Gastrocnemius medialis (tissue), 4 donors: ENCODE results near the gene CENPL. TPM values are rescaled to one million over a fixed set of nuclear protein-coding genes. Genes with fewer than 3 reads are reported as not detected.
"Not testable (repeated sequence)": the region's sequence is repeated elsewhere in the genome, so short reads cannot be mapped to it uniquely, and the experiment has no call there.

Experiments used
- ATAC-seq, 2 donors: fragments of 150-250 bp; one replicate each; pipeline ENCODE4 v1.9.1; 2016
- DNase-seq, 2 donors: peaks; one replicate each; pipeline ENCODE4 v3.0.0-alpha.2; 2019
- H3K27ac ChIP-seq, 4 donors: fragments of 200-600 bp; sonication (generic); 1 replicate in 1 of 4; 2 replicates in 3 of 4; pipeline ENCODE4 v1.5.1; 2016 to 2018; ENCODE audit warnings: mild to moderate bottlenecking in 2 of 4, moderate library complexity in 1 of 4
- H3K27me3 ChIP-seq, 3 donors: fragments of 200-600 bp; sonication (generic) in 2 of 3; 1 replicate in 1 of 3; 2 replicates in 2 of 3; pipeline versions ENCODE4 v1.5.1 to v1.6.0; 2016 to 2019; ENCODE audit warnings: mild to moderate bottlenecking in 1 of 3, moderate library complexity in 1 of 3
- H3K36me3 ChIP-seq, 2 donors: fragments of 200-600 bp; sonication (generic) in 1 of 2; one replicate each; pipeline ENCODE4 v1.5.1; 2017 to 2018
- H3K4me1 ChIP-seq, 2 donors: fragments of 200-600 bp; sonication (generic) in 1 of 2; one replicate each; pipeline ENCODE4 v1.5.1; 2016 to 2017; ENCODE audit warnings: mild to moderate bottlenecking in 2 of 2
- H3K4me3 ChIP-seq, 4 donors: fragments of 200-600 bp; sonication (generic) in 3 of 4; 1 replicate in 1 of 4; 2 replicates in 3 of 4; pipeline ENCODE4 v1.5.1; 2016 to 2019; ENCODE audit warnings: mild to moderate bottlenecking in 2 of 4
- H3K9me3 ChIP-seq, 3 donors: fragments of 200-600 bp; sonication (generic) in 2 of 3; 1 replicate in 1 of 3; 2 replicates in 2 of 3; pipeline ENCODE4 v1.5.1; 2016 to 2019
- CTCF ChIP-seq, 5 experiments: fragments of 450-650 bp in 3 of 5; fragments of 200-600 bp in 2 of 5; sonication (generic) in 2 of 5; IDR thresholded peaks in 4 of 5; conservative IDR thresholded peaks in 1 of 5; 1 replicate in 4 of 5; 2 replicates in 1 of 5; pipeline ENCODE4 v1.5.1; 2016 to 2019; ENCODE audit warnings: antibody characterized with exemption in 5 of 5, mild to moderate bottlenecking in 3 of 5, moderate library complexity in 3 of 5
- POLR2A ChIP-seq, 2 donors: fragments of 450-650 bp; IDR thresholded peaks; one replicate each; pipeline ENCODE4 v1.6.1; 2017; ENCODE audit warnings: antibody characterized with exemption in 2 of 2, mild to moderate bottlenecking in 2 of 2, moderate library complexity in 2 of 2
- in situ Hi-C, 4 donors: fragments of 200-750 bp; cut with MboI; loops; one replicate each; pipeline versions ENCODE4 v1.15.0 to v1.8.0; 2017; ENCODE audit warnings: low sequenced_read_pairs in 4 of 4
- intact Hi-C: fragments of 100-400 bp; cut with DNase I; formaldehyde crosslinking; loops from one replicate; pipeline ENCODE4 v1.15.1; 2023; ENCODE audit warnings: low total_unique reads
- total RNA-seq, 4 donors: library from RNA; depleted of rRNA; stranded (reverse); fragments of >200 nt; gene quantifications; one replicate each; pipeline versions ENCODE4 v1.1.0 to v1.2.3, GENCODE V29; 2016

CENPL gene
- total RNA-seq, 4 donors from 2014 or later = 1.1 to 5.0 (median 3.4) TPM

GRCh38 chr1:173863224-173864161 is 38.8 kb upstream of the CENPL start:
- H3K36me3 ChIP-seq = peaks cover 0 to 69% of the 10 kb centered on the region in 2 donors
- no peak overlapping the region for H3K4me3 ChIP-seq
- ATAC-seq (no peak), DNase-seq (no peak)
- H3K4me1 ChIP-seq = peaks cover 18 to 24% of the 10 kb centered on the region in 2 donors
- intact Hi-C loops (no loop called here), in situ Hi-C loops (loop anchor here in 1 of 4 donors (25.0 kb wide), 1 partner anchor 1124 kb away; the partner anchor contains the start of gene CACYBP)
- H3K9me3 ChIP-seq = no peaks in the 10 kb centered on the region
- peak overlapping the region in 1 of 4 donors; percentile 95 for H3K27ac ChIP-seq
- TF ChIP-seq POLR2A (IDR thresholded peaks at IDR 0.05) = no peak
- TF ChIP-seq CTCF (IDR thresholded peaks at IDR 0.05 in 4 of 5, conservative IDR thresholded peaks at IDR 0.05 in 1 of 5) = no peak
- H3K27me3 ChIP-seq = no peaks in the 10 kb centered on the region

- H3K27ac ChIP-seq = no peak overlapping the region
- intact Hi-C loops (no loop called here), in situ Hi-C loops (loop anchor here in 1 of 4 donors (25.0 kb wide), 1 partner anchor 1125 kb away; the partner anchor contains the start of gene CACYBP)
- no peaks in the 10 kb centered on the region for H3K27me3 ChIP-seq
- ATAC-seq (no peak), DNase-seq (no peak)
- peaks cover 0 to 76% of the 10 kb centered on the region in 2 donors for H3K36me3 ChIP-seq
- no peak for TF ChIP-seq CTCF (IDR thresholded peaks at IDR 0.05 in 4 of 5, conservative IDR thresholded peaks at IDR 0.05 in 1 of 5)
- no peak for TF ChIP-seq POLR2A (IDR thresholded peaks at IDR 0.05)
- H3K4me3 ChIP-seq = no peak overlapping the region
- peaks cover 18 to 24% of the 10 kb centered on the region in 2 donors for H3K4me1 ChIP-seq
- no peaks in the 10 kb centered on the region for H3K9me3 ChIP-seq
Measured at GRCh38 chr1:173862769-173863223, 38.1 kb upstream of the CENPL start.

- ATAC-seq, intact Hi-C loops: not testable (repeated sequence)
Measured at GRCh38 chr1:173862146-173862768, 37.6 kb upstream of the CENPL start.

GRCh38 chr1:173861731-173862145 is 37.1 kb upstream of the CENPL start:
- in situ Hi-C loops (loop anchor here in 1 of 4 donors (25.0 kb wide), 1 partner anchor 1126 kb away; the partner anchor contains the start of gene CACYBP), intact Hi-C loops (no loop called here)
- Histone ChIP-seq H3K9me3 (no peaks in the 10 kb centered on the region), H3K27me3 (no peaks in the 10 kb centered on the region), H3K4me3 (no peak overlapping the region), H3K4me1 (peaks cover 12 to 16% of the 10 kb centered on the region in 2 donors), H3K36me3 (peaks cover 0 to 86% of the 10 kb centered on the region in 2 donors), H3K27ac (no peak overlapping the region)
- no peak for TF ChIP-seq CTCF (IDR thresholded peaks at IDR 0.05 in 4 of 5, conservative IDR thresholded peaks at IDR 0.05 in 1 of 5)
- no peak for TF ChIP-seq POLR2A (IDR thresholded peaks at IDR 0.05)
- DNase-seq = no peak
- ATAC-seq = no peak

More at GRCh38 chr1:173862146-173862768, 37.6 kb upstream of the CENPL start:
- DNase-seq, H3K4me3 ChIP-seq, H3K27ac ChIP-seq, H3K27me3 ChIP-seq, H3K9me3 ChIP-seq: not testable (repeated sequence)
- in situ Hi-C loops = loop anchor here in 1 of 4 donors (25.0 kb wide), 1 partner anchor 1125 kb away; the partner anchor contains the start of gene CACYBP
- peaks cover 0 to 81% of the 10 kb centered on the region in 2 donors for H3K36me3 ChIP-seq
- peaks cover 18 to 21% of the 10 kb centered on the region in 2 donors for H3K4me1 ChIP-seq
